Gastrocnemius medialis (tissue), 4 donors: ENCODE data around the gene ZNF274.

Experiments
- POLR2A ChIP-seq, 2 donors: fragments of 450-650 bp; IDR thresholded peaks; one replicate each; pipeline ENCODE4 v1.6.1; 2017; ENCODE audit warnings: antibody characterized with exemption in 2 of 2, mild to moderate bottlenecking in 2 of 2, moderate library complexity in 2 of 2
- TF ChIP-seq, protein P1 (sequence below), 5 experiments: fragments of 450-650 bp in 3 of 5; fragments of 200-600 bp in 2 of 5; sonication (generic) in 2 of 5; IDR thresholded peaks in 4 of 5; conservative IDR thresholded peaks in 1 of 5; 1 replicate in 4 of 5; 2 replicates in 1 of 5; pipeline ENCODE4 v1.5.1; 2016 to 2019; ENCODE audit warnings: antibody characterized with exemption in 5 of 5, mild to moderate bottlenecking in 3 of 5, moderate library complexity in 3 of 5

DNA sequence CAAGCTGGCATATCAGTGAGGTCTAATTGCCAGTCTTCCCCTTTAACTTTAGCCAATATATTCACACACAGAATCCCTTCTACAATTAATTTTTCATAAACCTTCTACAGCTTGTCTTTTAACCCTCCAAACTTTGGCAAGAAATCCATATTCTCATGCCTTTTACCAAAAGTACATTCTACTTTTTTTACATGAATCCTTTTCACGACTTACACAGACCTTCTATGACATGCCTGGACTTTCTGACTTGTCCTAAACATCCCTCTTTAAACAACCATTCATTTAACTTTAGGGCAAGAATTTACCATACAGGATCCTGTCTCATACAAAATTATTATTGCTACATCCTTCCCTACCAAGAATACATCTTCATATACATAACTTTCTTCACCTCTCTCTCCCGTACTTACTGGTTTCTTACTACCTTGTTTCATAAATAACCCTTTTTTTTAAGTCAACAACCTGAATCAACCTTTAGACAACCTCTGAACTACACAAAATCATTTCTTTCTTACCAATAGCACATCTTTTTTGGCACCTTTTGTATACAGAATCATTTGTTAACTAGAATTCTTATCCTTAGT, 69.3 kb downstream of the ZNF274 start:
- no peak for TF ChIP-seq POLR2A (IDR thresholded peaks at IDR 0.05)
- TF ChIP-seq, protein P1, sequence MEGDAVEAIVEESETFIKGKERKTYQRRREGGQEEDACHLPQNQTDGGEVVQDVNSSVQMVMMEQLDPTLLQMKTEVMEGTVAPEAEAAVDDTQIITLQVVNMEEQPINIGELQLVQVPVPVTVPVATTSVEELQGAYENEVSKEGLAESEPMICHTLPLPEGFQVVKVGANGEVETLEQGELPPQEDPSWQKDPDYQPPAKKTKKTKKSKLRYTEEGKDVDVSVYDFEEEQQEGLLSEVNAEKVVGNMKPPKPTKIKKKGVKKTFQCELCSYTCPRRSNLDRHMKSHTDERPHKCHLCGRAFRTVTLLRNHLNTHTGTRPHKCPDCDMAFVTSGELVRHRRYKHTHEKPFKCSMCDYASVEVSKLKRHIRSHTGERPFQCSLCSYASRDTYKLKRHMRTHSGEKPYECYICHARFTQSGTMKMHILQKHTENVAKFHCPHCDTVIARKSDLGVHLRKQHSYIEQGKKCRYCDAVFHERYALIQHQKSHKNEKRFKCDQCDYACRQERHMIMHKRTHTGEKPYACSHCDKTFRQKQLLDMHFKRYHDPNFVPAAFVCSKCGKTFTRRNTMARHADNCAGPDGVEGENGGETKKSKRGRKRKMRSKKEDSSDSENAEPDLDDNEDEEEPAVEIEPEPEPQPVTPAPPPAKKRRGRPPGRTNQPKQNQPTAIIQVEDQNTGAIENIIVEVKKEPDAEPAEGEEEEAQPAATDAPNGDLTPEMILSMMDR (IDR thresholded peaks at IDR 0.05 in 4 of 5, conservative IDR thresholded peaks at IDR 0.05 in 1 of 5): no peak
